ENCODE results near the gene LRRC27.

- TF ChIP-seq CTCF (IDR thresholded peaks at IDR 0.05) = no peak
- TF ChIP-seq POLR2A (IDR thresholded peaks at IDR 0.05) = no peak
Measured at GRCh38 chr10:132363376-132363775, 31.4 kb downstream of the LRRC27 start.

Data from Peyer's patch (tissue), 4 donors.